HG02571 (cell line): ENCODE measurements around the gene ZNF805.
"Not testable (repeated sequence)": the region's sequence is repeated elsewhere in the genome, so short reads cannot be mapped to it uniquely, and the experiment has no call there.

ENCODE experiments used
- ATAC-seq: cut with Tn5 transposase; IDR thresholded peaks from one replicate; pipeline ENCODE4 v1.9.1; 2021; ENCODE audit warnings: mild to moderate bottlenecking, moderate library complexity; ENCODE audit not compliant: unreplicated experiment

Gene ZNF805

GRCh38 chr19:57267291-57267690 lies 26.9 kb downstream of the ZNF805 start:
- no peak for ATAC-seq

- ATAC-seq: no peak
Observed at GRCh38 chr19:57269515-57270250, 29.3 kb downstream of the ZNF805 start.

DNA sequence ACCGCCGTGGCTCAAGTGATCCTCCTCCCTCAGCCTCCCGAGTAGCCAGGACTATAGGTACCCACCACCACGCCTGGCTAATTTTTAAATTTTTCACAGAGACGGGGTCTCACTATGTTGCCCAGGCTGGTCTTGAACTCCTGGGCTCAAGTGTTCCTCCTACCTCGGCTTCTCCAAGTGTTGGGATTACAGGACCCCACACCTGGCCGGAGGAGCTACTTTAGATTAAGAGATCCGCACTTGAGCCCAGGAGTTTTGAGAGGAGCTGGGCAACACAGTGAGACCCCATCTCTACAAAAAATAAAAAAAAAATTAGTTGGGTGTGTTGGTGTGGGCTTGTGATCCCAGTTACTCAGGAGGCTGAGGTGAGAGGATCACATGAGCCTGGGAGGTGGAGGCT lies 30.8 kb downstream of the ZNF805 start:
- no peak for ATAC-seq

DNA sequence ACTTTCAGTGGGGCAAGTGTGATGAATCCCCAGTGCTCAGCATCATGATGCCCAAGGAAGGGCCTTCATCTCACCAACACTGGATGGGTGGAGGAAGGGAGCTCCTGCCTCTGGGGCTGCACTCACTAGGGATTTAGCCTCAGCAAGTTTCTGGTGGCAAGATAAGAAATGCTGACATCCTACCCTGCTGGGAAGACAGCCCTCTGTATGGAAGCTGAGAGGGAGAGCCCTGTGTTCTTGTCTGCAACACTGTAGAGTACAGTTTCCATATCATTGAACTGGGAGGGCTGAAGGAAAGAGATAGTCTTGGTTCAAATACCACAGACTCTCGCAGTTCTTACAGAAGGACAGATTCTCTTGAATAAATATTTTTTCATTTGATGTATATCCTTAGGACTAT lies 32.6 kb downstream of the ZNF805 start:
- ATAC-seq: no peak

DNA sequence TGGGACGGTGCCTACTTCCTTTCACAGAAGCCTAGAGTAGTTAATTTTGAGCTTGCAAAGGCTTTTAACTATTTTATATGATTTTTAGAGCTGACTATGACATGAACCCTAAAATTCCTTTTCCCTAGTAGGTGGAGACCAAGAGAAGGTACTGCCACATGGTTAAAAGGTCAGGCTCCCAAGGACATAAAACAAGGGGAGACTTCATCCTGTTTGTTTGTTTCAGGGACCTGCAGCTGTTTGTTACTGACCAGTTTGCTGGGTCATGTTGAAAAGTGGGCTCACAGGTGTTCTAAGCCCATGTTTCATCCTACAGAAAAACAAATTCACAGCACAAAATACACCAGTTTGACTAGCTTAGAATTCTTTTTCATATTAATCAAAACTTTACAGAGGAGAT lies 36.0 kb downstream of the ZNF805 start:
- no peak for ATAC-seq

GRCh38 chr19:57278481-57278880 lies 38.0 kb downstream of the ZNF805 start:
- not testable (repeated sequence) for ATAC-seq

DNA sequence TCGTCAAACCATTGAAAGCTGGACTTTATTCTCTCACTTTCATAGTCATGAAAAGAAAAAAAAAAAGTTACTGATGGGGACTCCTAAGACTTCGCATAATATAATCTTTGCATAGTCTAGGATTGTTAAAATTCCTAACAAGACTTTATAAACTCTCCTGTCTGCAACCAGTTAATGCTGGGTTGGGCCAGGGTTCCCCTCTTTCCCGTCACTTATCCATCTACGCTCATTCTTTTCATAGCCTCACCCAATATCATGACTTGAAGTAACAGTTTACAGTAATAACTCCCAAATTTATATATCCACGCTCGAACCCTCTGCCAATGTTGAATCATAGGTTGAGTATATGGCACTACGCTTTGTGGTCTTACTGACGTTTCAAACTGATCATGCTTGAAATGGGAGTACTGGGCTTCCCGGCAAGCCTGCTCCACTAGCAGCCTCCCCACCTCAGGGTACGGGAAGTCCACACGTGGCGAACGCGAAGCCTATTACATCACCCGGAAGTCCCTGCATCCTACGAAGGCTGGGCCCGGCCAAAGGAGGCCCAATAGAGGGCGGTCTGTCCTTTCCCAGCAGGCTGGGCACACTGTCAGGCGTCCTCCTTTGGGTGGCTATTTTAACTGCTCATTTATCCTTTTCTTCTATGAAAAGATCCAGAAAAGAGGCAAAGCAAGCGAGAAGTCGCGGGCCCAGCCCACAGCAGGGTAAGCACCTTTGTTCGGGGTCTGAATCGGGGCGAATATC lies 39.2 kb downstream of the ZNF805 start:
- ATAC-seq: peak; percentile 69

DNA sequence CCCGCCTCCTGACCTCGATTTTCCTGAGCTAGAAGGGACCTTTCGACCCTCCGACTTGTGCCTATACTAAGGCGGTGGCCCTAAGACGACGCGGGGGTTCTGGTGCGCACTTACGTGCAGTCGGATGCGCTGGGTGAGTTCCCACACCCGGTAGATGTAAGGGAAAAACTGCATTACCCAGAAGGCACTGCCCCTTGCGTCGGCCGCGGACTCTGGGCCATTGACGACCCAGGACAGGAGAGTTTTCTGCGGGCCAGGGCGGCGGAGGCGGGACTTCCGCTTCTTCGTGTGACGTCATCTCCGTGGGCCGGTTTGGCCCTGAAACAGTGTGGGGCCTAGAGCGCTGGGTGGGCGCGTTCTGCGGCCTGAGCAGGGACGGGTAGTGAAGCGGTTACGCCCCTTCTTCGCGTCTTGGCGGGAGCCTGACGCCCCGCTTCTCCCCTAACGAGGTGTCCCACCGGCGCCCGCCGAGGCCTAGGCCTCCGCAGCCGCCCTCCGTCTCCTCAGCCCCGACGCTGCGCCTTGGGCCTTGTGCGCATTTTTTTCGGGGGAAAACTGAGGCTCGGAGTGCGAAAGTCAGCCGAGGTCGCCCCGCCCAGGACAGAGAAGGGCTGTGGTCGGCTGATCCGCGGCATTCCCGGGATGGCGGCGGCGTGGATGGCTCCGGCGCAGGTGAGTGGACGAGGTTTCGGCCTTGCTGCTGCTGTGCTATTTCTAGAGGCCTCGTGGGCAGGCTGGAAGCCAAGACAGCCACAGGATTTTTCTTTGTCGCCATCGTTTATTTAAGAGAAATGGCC lies 39.9 kb downstream of the ZNF805 start, which contains the start of gene ZNF460:
Gene ZNF460 (plus strand): TSS at position 321 of the 797 bp plus-strand sequence. CDS start 322 bp downstream, at position 643.
- ATAC-seq: peak; percentile 69

GRCh38 chr19:57280962-57281400 lies 40.5 kb downstream of the ZNF805 start:
- ATAC-seq: no peak

GRCh38 chr19:57282011-57282643 lies 41.7 kb downstream of the ZNF805 start:
- ATAC-seq: no peak

DNA sequence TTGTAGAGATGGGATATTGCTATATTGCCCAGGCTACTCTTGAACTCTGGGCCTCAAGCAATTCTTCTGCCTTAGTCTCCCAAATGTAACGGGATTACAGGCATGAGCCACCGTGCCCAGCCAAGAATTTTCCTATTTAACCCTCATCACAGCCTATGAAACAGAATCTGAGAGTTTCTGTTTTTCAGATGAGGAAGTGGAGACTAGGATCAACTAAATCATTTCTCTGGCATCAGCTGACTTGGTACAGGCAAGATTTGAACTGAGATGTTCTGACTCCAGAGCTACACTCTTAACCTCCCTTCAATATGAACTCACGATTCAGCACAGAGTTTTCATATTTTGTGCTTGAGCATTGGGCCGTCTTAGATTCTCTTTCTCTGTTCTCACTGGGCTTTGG lies 47.9 kb downstream of the ZNF805 start:
- no peak for ATAC-seq

GRCh38 chr19:57290970-57291369 lies 50.5 kb downstream of the ZNF805 start:
- ATAC-seq: no peak

GRCh38 chr19:57292547-57292946 lies 52.1 kb downstream of the ZNF805 start:
- ATAC-seq: no peak

DNA sequence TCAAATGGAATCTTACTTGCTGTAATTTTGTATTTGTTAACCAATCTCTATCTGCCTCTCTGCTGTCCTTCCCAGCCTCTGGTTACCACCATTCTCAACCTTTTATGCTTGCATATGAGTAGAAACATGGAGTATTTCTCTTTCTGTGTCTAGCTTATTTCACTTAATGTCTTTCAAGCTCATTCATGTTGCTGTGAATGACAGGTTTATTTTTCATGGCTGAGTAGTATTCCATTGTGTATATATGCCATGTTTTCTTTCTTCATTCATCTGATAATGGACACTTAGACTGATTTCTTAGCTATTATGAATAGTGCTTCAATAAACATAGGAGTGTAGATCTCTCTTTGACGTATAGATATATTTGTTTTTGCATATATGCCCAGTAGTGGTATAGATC lies 53.3 kb downstream of the ZNF805 start:
- no peak for ATAC-seq

DNA sequence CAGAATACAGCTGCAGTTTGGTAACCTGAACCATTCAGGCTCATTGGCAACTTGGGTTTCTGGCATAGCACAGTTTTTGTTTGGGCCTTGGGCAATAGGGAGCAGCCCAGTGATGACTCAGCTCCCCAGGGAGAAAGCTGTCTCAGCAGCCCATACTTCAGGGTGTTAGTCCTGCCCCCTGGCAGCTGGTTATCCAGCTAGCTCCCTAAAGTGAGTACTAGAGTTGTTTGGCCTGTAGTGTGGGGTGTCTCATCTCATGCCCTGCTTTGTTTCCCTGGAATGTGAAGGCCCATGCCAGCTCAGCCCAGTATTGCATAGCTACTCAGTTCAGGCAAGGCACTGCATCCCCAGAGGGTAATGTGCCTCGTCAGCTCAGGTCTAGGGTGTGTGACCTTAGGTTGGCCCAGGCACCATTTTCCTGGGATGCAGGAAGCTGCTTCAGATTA lies 61.6 kb downstream of the ZNF805 start:
- no peak for ATAC-seq

DNA sequence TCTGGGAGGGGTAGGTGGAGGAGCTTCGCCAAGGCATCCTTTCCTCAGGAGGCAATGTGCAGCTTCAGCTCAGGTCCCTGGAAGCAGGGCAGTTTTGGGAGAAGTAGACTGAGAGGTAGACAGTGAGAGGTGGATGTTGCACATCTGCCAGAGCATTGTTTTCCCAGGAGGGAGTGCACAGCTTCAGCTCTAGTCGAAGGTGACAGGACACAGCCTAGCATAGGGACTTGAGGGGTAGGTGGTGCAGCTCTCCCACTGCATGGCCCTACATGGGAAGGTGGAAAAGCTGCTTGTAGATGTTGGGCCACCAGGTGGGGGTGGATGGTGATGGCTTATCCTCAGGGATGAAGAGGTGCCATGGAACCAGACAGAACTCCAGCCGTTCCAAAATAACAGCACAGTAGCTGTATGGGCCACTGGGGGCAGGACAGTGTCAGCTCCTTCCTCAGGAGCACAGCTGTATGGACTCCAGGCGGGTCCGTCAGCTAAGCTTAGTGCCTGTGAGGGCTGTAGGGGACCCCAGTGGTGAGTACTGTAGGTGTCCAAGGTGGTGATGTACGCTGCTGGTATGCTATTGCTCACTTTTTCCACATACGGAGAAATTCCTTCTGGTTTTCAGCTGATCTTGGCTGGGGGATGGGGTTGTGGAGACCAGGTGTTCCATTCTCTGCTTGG lies 62.4 kb downstream of the ZNF805 start:
- no peak for ATAC-seq
